Vagina (tissue), 2 donors: Measurements from ENCODE around the gene NFE2L2. TPM values are rescaled to one million over a fixed set of nuclear protein-coding genes. Genes with fewer than 3 reads are reported as not detected.
A peak's percentile ranks its signal among the peaks of the same experiment; 100 is the strongest.

Experiments used
- DNase-seq, 2 donors: peaks; one replicate each; pipeline ENCODE4 v3.0.0-alpha.2; 2017; ENCODE audit errors: extremely low spot score in 2 of 2
- H3K27ac ChIP-seq: fragments of 200-600 bp; sonication (generic); one replicate; pipeline ENCODE4 v1.5.1; 2019
- H3K27me3 ChIP-seq: fragments of 200-600 bp; sonication (generic); one replicate; pipeline ENCODE4 v1.5.1; 2019
- H3K36me3 ChIP-seq, 2 donors: fragments of 200-600 bp; sonication (generic); one replicate each; pipeline ENCODE4 v1.5.1; 2017 to 2019
- H3K4me1 ChIP-seq: fragments of 200-600 bp; sonication (generic); one replicate; pipeline ENCODE4 v1.5.1; 2019
- H3K4me3 ChIP-seq, 2 donors: fragments of 200-600 bp; sonication (generic); 1 replicate in 1 of 2; 2 replicates in 1 of 2; pipeline ENCODE4 v1.5.1; 2016 to 2019
- H3K9me3 ChIP-seq: fragments of 200-600 bp; sonication (generic); one replicate; pipeline ENCODE4 v1.5.1; 2019
- CTCF ChIP-seq, 3 experiments: fragments of 450-650 bp in 2 of 3; fragments of 200-600 bp in 1 of 3; sonication (generic) in 1 of 3; IDR thresholded peaks; one replicate each; pipeline ENCODE4 v1.5.1; 2017 to 2019; ENCODE audit warnings: antibody characterized with exemption in 3 of 3, mild to moderate bottlenecking in 2 of 3, moderate library complexity in 2 of 3
- POLR2A ChIP-seq, 2 donors: fragments of 450-650 bp; IDR thresholded peaks; one replicate each; pipeline ENCODE4 v1.6.1; 2017; ENCODE audit warnings: antibody characterized with exemption in 2 of 2, mild to moderate bottlenecking in 2 of 2, moderate library complexity in 2 of 2
- POLR2AphosphoS5 ChIP-seq, 2 donors: sonication (generic); formaldehyde crosslinking; IDR thresholded peaks; one replicate each; pipeline ENCODE4 v1.9.0; 2017; ENCODE audit warnings: antibody characterized with exemption in 2 of 2, mild to moderate bottlenecking in 2 of 2, low read depth in 1 of 2; ENCODE audit not compliant: insufficient read depth in 1 of 2
- intact Hi-C: fragments of 100-400 bp; cut with DNase I; formaldehyde crosslinking; loops from one replicate; pipeline ENCODE4 v1.15.1; 2023
- total RNA-seq: library from RNA; depleted of rRNA; stranded (reverse); fragments of >200 nt; gene quantifications from one replicate; pipeline ENCODE4 v1.2.3, GENCODE V29; 2016

Gene NFE2L2
- total RNA-seq, 1 donor from 2014 or later: 147 TPM

DNA sequence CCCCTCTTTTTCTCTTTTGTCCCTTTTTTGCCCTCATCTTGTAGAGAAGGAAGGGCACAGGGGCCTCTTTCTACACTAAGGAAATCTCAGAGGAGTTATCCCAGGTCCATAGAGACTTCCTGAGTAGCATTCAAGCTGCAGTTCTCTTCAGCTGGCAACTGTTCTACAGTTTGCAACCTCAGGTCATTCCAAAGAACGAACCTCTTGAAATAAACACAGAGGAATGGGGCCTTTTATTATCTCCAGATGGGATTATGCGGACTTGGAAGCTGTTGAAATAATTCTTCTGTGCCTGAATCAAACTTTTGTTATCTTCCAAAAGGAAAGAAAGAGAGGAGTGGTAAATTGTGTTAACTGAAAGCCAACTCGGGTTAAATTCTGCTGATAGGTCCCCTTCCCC is 31.0 kb upstream of the NFE2L2 start:
- intact Hi-C loops: no loop called here

GRCh38 chr2:177291701-177292100 is 27.2 kb upstream of the NFE2L2 start:
- Histone ChIP-seq H3K27ac (no peak overlapping the region), H3K36me3 (no peaks in the 10 kb centered on the region), H3K9me3 (no peaks in the 10 kb centered on the region), H3K27me3 (no peaks in the 10 kb centered on the region), H3K4me1 (peaks cover 11% of the 10 kb centered on the region), H3K4me3 (no peak overlapping the region)
- TF ChIP-seq POLR2A (IDR thresholded peaks at IDR 0.05) (no peak), CTCF (IDR thresholded peaks at IDR 0.05) (no peak), POLR2AphosphoS5 (IDR thresholded peaks at IDR 0.05; ENCODE audit: insufficient read depth in 1 of 2, low read depth in 1 of 2) (no peak)
- intact Hi-C loops: no loop called here
- no peak for DNase-seq

More for the DNA sequence above, 31.0 kb upstream of the NFE2L2 start:
- peak overlapping the region; percentile 61 for H3K27ac ChIP-seq
- no peaks in the 10 kb centered on the region for H3K9me3 ChIP-seq
- DNase-seq: no peak
- TF ChIP-seq POLR2A (IDR thresholded peaks at IDR 0.05) (no peak), CTCF (IDR thresholded peaks at IDR 0.05) (no peak), POLR2AphosphoS5 (IDR thresholded peaks at IDR 0.05; ENCODE audit: insufficient read depth in 1 of 2, low read depth in 1 of 2) (no peak)
- no peaks in the 10 kb centered on the region for H3K27me3 ChIP-seq
- no peaks in the 10 kb centered on the region for H3K36me3 ChIP-seq
- no peak overlapping the region for H3K4me3 ChIP-seq
- peaks cover 11% of the 10 kb centered on the region for H3K4me1 ChIP-seq

GRCh38 chr2:177289824-177290628 is 25.5 kb upstream of the NFE2L2 start:
- no peak for DNase-seq
- H3K36me3 ChIP-seq: no peaks in the 10 kb centered on the region
- no peak overlapping the region for H3K27ac ChIP-seq
- no peaks in the 10 kb centered on the region for H3K27me3 ChIP-seq
- H3K9me3 ChIP-seq: no peaks in the 10 kb centered on the region
- no peak overlapping the region for H3K4me3 ChIP-seq
- no peak for TF ChIP-seq CTCF (IDR thresholded peaks at IDR 0.05)
- no peak for TF ChIP-seq POLR2A (IDR thresholded peaks at IDR 0.05)
- TF ChIP-seq POLR2AphosphoS5 (IDR thresholded peaks at IDR 0.05; ENCODE audit: insufficient read depth in 1 of 2, low read depth in 1 of 2): no peak
- intact Hi-C loops: no loop called here
- no peaks in the 10 kb centered on the region for H3K4me1 ChIP-seq

DNA sequence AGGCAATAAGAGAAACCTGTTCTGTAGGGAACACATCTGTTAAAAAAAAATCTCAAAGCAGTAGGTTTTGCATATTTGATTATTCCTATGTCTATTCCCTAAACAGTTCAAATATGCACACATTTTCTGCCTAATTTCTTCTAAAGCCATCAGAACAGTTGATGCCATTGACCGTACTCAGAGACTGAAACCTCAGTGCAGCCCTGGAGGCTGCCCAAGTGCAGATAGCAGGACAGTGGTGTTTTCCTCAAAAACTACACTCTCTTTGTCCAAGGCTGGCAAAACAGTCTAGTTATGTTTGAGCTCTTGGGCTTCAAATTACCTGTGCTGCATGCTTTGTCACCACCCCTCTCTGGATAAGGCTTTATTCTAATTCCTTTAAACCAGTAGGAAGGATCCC is 23.3 kb upstream of the NFE2L2 start:
- H3K4me1 ChIP-seq: peaks cover under 1% of the 10 kb centered on the region
- intact Hi-C loops: no loop called here
- H3K27me3 ChIP-seq: no peaks in the 10 kb centered on the region
- no peak for DNase-seq
- no peak overlapping the region for H3K4me3 ChIP-seq
- H3K9me3 ChIP-seq: no peaks in the 10 kb centered on the region
- no peak for TF ChIP-seq POLR2A (IDR thresholded peaks at IDR 0.05)
- no peak for TF ChIP-seq POLR2AphosphoS5 (IDR thresholded peaks at IDR 0.05; ENCODE audit: insufficient read depth in 1 of 2, low read depth in 1 of 2)
- TF ChIP-seq CTCF (IDR thresholded peaks at IDR 0.05): no peak
- H3K27ac ChIP-seq: no peak overlapping the region
- no peaks in the 10 kb centered on the region for H3K36me3 ChIP-seq
